Trophoblast cell (in vitro differentiated cells and primary cell): ENCODE measurements around the gene VSIR.

Experiments
- DNase-seq, 2 donors: peaks; one replicate each; pipeline ENCODE4 v3.0.0-alpha.2; 2016
- H2AFZ ChIP-seq: 2 replicates; pipeline ENCODE4 v1.6.1; 2013; ENCODE audit warnings: low read length, moderate library complexity, mild to moderate bottlenecking; ENCODE audit not compliant: insufficient read depth, poor library complexity
- H2AK5ac ChIP-seq: 2 replicates; pipeline ENCODE4 v1.6.1; 2013; ENCODE audit warnings: mild to moderate bottlenecking, low read length
- H2BK120ac ChIP-seq: 2 replicates; pipeline ENCODE4 v1.6.1; 2013; ENCODE audit warnings: low read length, mild to moderate bottlenecking, moderate library complexity; ENCODE audit not compliant: insufficient read depth, poor library complexity
- H2BK12ac ChIP-seq: 2 replicates; pipeline ENCODE4 v1.6.1; 2013; ENCODE audit warnings: mild to moderate bottlenecking, low read length, moderate library complexity
- H2BK5ac ChIP-seq: 2 replicates; pipeline ENCODE4 v1.6.1; 2013; ENCODE audit warnings: low read length, low read depth, moderate library complexity, mild to moderate bottlenecking; ENCODE audit not compliant: poor library complexity
- H3K14ac ChIP-seq: 2 replicates; pipeline ENCODE4 v1.6.1; 2013; ENCODE audit warnings: mild to moderate bottlenecking, low read length
- H3K18ac ChIP-seq: 2 replicates; pipeline ENCODE4 v1.6.1; 2013; ENCODE audit warnings: mild to moderate bottlenecking, low read length
- H3K23ac ChIP-seq: 2 replicates; pipeline ENCODE4 v1.6.1; 2013; ENCODE audit warnings: low read length
- H3K27ac ChIP-seq: 2 replicates; pipeline ENCODE4 v1.5.1; 2013; ENCODE audit warnings: low read depth, mild to moderate bottlenecking, inconsistent platforms, low read length, moderate library complexity
- H3K27me3 ChIP-seq: 2 replicates; pipeline ENCODE4 v1.6.1; 2013; ENCODE audit warnings: inconsistent platforms, mild to moderate bottlenecking, low read length, moderate library complexity; ENCODE audit not compliant: insufficient read depth
- H3K36me3 ChIP-seq, 2 experiments: 1 replicate in 1 of 2; 2 replicates in 1 of 2; pipeline ENCODE4 v1.6.1; 2013; ENCODE audit warnings: low read length in 2 of 2, mild to moderate bottlenecking in 2 of 2, moderate library complexity in 1 of 2; ENCODE audit not compliant: insufficient read depth in 2 of 2, control insufficient read depth in 1 of 2
- H3K4ac ChIP-seq: 2 replicates; pipeline ENCODE4 v1.6.1; 2013; ENCODE audit warnings: low read depth, mild to moderate bottlenecking, low read length, moderate library complexity
- H3K4me1 ChIP-seq, 2 experiments: 1 replicate in 1 of 2; 2 replicates in 1 of 2; pipeline ENCODE4 v1.6.1; 2013; ENCODE audit warnings: low read length in 2 of 2, mild to moderate bottlenecking in 2 of 2, moderate library complexity in 1 of 2; ENCODE audit not compliant: insufficient read depth in 2 of 2, control insufficient read depth in 1 of 2
- H3K4me2 ChIP-seq: 2 replicates; pipeline ENCODE4 v1.6.1; 2013; ENCODE audit warnings: inconsistent platforms, mild to moderate bottlenecking, low read length, moderate library complexity
- H3K4me3 ChIP-seq: 2 replicates; pipeline ENCODE4 v1.5.1; 2013; ENCODE audit warnings: mild to moderate bottlenecking, low read depth, low read length, inconsistent platforms
- H3K79me1 ChIP-seq: one replicate; pipeline ENCODE4 v1.6.1; 2013; ENCODE audit warnings: low read length
- H3K79me2 ChIP-seq: 2 replicates; pipeline ENCODE4 v1.6.1; 2013; ENCODE audit warnings: low read length, mild to moderate bottlenecking; ENCODE audit not compliant: control insufficient read depth, insufficient read depth, poor library complexity
- H3K9ac ChIP-seq: 2 replicates; pipeline ENCODE4 v1.6.1; 2013; ENCODE audit warnings: mild to moderate bottlenecking, low read length
- H3K9me3 ChIP-seq: 2 replicates; pipeline ENCODE4 v1.6.1; 2013; ENCODE audit warnings: low read depth, mild to moderate bottlenecking, control low read depth, inconsistent platforms, low read length; ENCODE audit not compliant: insufficient read depth
- H4K12ac ChIP-seq: 2 replicates; pipeline ENCODE4 v1.6.1; 2013; ENCODE audit warnings: low read depth, mild to moderate bottlenecking, low read length, moderate library complexity
- H4K8ac ChIP-seq: 2 replicates; pipeline ENCODE4 v1.6.1; 2013; ENCODE audit warnings: low read depth, mild to moderate bottlenecking, low read length, moderate library complexity
- H4K91ac ChIP-seq: one replicate; pipeline ENCODE4 v1.6.1; 2013; ENCODE audit warnings: low read depth, mild to moderate bottlenecking, low read length, moderate library complexity
- WGBS: extraction: QIAGEN DNeasy Blood & Tissue Kit; methylation state at CpG from one replicate; pipeline ENCODE4 v1.1.7; 2013; ENCODE audit warnings: missing lambda C conversion rate; ENCODE audit not compliant: insufficient read length, insufficient coverage; ENCODE audit errors: extremely low coverage; 5-methylcytosine and 5-hydroxymethylcytosine counted together

Gene VSIR

DNA sequence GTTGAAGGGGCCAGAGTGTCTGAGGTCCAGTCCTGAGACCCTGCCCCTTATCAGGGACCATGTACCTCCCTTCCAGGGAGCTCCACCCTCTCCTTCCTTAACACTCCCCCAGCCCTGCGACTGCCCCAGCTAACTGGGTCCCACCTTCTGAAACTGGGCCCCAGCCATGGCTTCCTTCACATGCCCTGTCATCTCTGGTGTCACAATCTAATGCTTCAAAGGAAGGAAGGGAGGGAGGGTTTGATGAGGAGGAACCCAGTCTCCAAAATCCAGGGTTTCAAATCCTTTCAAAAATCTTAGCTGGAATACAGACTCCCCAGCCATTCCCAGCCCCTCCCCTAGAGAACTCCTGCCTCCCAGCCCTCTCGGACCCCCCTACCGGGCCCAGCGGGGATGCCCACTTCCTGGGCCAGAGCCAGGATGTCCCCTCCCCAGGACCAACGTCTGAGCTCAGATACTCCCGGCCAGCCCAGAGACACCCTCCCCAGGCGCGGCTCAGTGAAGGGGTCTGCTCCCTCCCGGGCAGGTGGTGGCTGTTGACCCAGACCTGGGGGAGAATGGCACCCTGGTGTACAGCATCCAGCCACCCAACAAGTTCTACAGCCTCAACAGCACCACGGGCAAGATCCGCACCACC, 71.7 kb downstream of the VSIR start:
- Histone ChIP-seq H3K79me1 (no peaks in the 10 kb centered on the region), H3K18ac (no peak overlapping the region), H3K36me3 (no peaks in the 10 kb centered on the region), H2BK5ac (no peak overlapping the region), H2AFZ (no peak overlapping the region), H2BK120ac (no peak overlapping the region), H3K9me3 (peaks cover 2% of the 10 kb centered on the region), H2BK12ac (no peak overlapping the region), H3K4me2 (no peak overlapping the region), H3K23ac (no peak overlapping the region), H3K27ac (no peak overlapping the region), H3K4me3 (no peak overlapping the region), H3K4me1 (no peaks in the 10 kb centered on the region), H4K12ac (no peak overlapping the region), H3K9ac (no peak overlapping the region), H3K27me3 (no peaks in the 10 kb centered on the region), H3K14ac (no peak overlapping the region), H2AK5ac (no peak overlapping the region), H4K91ac (no peak overlapping the region), H3K79me2 (no peaks in the 10 kb centered on the region), H4K8ac (no peak overlapping the region), H3K4ac (no peak overlapping the region)
- WGBS, result no CpG with 5 or more reads among the region's 11 CpGs
- DNase-seq, result no peak

- Histone ChIP-seq H3K9me3 (peaks cover 2% of the 10 kb centered on the region), H2AK5ac (no peak overlapping the region), H4K12ac (no peak overlapping the region), H3K18ac (no peak overlapping the region), H4K8ac (no peak overlapping the region), H3K23ac (no peak overlapping the region), H3K27me3 (no peaks in the 10 kb centered on the region), H2BK120ac (no peak overlapping the region), H3K9ac (no peak overlapping the region), H3K14ac (no peak overlapping the region), H3K79me1 (no peaks in the 10 kb centered on the region), H2AFZ (no peak overlapping the region), H3K79me2 (no peaks in the 10 kb centered on the region), H3K4ac (no peak overlapping the region), H4K91ac (no peak overlapping the region), H3K4me2 (no peak overlapping the region), H2BK5ac (no peak overlapping the region), H3K4me3 (no peak overlapping the region), H3K4me1 (no peaks in the 10 kb centered on the region), H3K36me3 (no peaks in the 10 kb centered on the region), H3K27ac (no peak overlapping the region), H2BK12ac (no peak overlapping the region)
- WGBS, result no CpG with 5 or more reads among the region's 11 CpGs
- DNase-seq, result no peak
These were observed 72.5 kb downstream of the VSIR start for GRCh38 chr10:71700731-71701368.

DNA sequence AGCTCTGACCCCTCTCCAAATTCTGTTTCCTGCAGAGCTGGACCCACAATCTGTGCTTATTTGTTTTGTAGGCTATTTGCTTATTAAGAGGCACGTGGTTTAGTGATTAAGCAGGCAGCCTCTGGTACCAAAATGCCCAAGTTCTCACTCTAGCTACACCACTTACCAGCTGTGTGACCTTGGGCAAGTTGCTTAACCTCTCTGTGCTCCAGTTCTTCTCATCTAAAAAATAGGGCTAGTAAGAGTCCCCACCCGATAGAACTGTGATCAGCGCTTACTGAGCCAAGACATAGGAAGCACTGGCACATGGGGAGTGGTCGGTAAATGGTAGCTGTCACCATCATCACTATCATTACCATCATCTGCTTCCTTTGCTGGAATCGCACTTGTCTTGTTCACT, 74.6 kb downstream of the VSIR start:
- Histone ChIP-seq H3K9ac (no peak overlapping the region), H3K4ac (no peak overlapping the region), H3K79me2 (no peaks in the 10 kb centered on the region), H3K4me1 (no peaks in the 10 kb centered on the region), H2AK5ac (no peak overlapping the region), H4K8ac (no peak overlapping the region), H3K18ac (no peak overlapping the region), H4K12ac (no peak overlapping the region), H3K4me2 (no peak overlapping the region), H3K23ac (no peak overlapping the region), H2BK5ac (no peak overlapping the region), H3K27me3 (no peaks in the 10 kb centered on the region), H3K36me3 (no peaks in the 10 kb centered on the region), H3K4me3 (no peak overlapping the region), H2AFZ (no peak overlapping the region), H3K27ac (no peak overlapping the region), H3K79me1 (no peaks in the 10 kb centered on the region), H3K9me3 (no peaks in the 10 kb centered on the region), H2BK12ac (no peak overlapping the region), H4K91ac (no peak overlapping the region), H3K14ac (no peak overlapping the region), H2BK120ac (no peak overlapping the region)
- no CpG with 5 or more reads among the region's 5 CpGs for WGBS
- DNase-seq, result no peak

DNA sequence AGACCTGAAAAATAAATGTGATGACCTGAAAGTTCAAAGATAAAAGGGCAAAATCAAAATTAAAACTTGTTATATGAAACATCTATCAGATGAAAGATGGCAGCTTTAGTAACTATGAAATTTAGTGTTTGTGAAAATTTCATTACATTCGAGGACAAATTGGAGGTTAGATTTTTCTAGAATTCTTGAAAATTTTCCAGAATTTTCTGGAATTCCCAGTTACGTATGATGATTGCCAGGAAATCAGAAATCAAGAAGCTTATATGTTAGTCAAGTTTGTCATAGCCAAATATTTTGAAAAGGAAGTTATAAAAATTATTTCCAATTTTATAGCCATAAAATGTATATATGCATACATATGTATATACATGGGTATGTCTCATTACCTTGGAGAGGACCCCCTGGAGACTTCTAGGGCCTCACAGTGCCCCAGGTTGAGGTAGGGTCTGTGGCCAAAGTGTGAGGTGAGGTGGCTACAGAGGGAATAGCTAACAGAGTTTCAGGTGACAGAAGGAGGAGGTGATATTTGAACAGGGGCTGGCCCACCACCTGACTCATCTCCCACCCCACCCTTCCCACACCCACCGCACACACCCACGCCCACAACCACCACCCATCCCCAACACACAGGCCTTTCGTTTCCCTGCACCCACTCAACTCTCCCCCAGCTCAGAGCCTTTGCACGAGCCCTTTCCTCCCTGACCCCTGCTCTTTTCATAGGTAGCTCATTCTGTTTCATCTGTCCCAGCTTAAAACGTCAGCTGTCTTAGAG, 75.2 kb downstream of the VSIR start:
- no peak overlapping the region for H3K23ac ChIP-seq
- H3K4ac ChIP-seq, result no peak overlapping the region
- H3K9me3 ChIP-seq, result no peaks in the 10 kb centered on the region
- no peak overlapping the region for H4K8ac ChIP-seq
- H2BK12ac ChIP-seq, result no peak overlapping the region
- H3K14ac ChIP-seq, result no peak overlapping the region
- no peak overlapping the region for H2BK120ac ChIP-seq
- no peaks in the 10 kb centered on the region for H3K79me1 ChIP-seq
- WGBS, result no CpG with 5 or more reads among the region's 7 CpGs
- H2AFZ ChIP-seq, result no peak overlapping the region
- H3K4me3 ChIP-seq, result no peak overlapping the region
- no peak overlapping the region for H3K4me2 ChIP-seq
- no peak overlapping the region for H2BK5ac ChIP-seq
- H4K91ac ChIP-seq, result no peak overlapping the region
- no peak overlapping the region for H2AK5ac ChIP-seq
- no peak overlapping the region for H4K12ac ChIP-seq
- no peaks in the 10 kb centered on the region for H3K79me2 ChIP-seq
- DNase-seq, result no peak
- H3K18ac ChIP-seq, result no peak overlapping the region
- H3K27me3 ChIP-seq, result no peaks in the 10 kb centered on the region
- H3K4me1 ChIP-seq, result no peaks in the 10 kb centered on the region
- no peak overlapping the region for H3K27ac ChIP-seq
- H3K9ac ChIP-seq, result no peak overlapping the region
- H3K36me3 ChIP-seq, result no peaks in the 10 kb centered on the region
